ENCODE data around the gene PTGDS. TPM values are rescaled to one million over a fixed set of nuclear protein-coding genes. Genes with fewer than 3 reads are reported as not detected.

The PTGDS gene
- total RNA-seq, 1 experiment from 2014 or later: 3.6 TPM

DNA sequence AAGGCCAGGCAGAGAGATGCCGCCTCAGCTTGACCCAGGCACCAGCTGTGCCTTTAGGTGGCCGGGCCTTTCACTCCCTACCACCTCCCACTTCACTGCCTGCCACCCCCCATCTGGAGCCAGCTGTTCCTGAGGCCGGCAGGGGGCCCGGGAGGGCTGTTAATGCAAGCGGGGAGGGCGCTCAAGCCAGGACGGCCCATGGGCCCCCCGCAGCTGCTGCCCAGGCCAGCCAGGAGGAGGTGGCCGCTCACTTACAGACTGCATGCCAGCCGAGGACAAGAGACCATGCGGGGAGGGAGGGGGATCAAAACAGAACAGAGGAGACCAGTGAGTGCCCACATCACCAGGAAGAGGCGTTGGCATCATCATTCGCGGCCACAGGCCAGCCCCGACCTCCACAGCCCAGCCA is 46.3 kb downstream of the PTGDS start:
- H2BK15ac ChIP-seq (ENCODE audit: low read depth, low read length): no peak overlapping the region
- no peak overlapping the region for H2BK20ac ChIP-seq (ENCODE audit: low read depth, low read length, poor library complexity, severe bottlenecking)
- H3K56ac ChIP-seq (ENCODE audit: insufficient read length, low read depth, low read length): no peak overlapping the region
- no peaks in the 10 kb centered on the region for H4K20me1 ChIP-seq (ENCODE audit: control insufficient read depth, insufficient read depth, insufficient read length)
- H3K23me2 ChIP-seq (ENCODE audit: insufficient read length, low read depth, low read length, poor library complexity, severe bottlenecking): peaks cover 9% of the 10 kb centered on the region
- H3K9me3 ChIP-seq (ENCODE audit: control insufficient read depth, low read depth, low read length): no peaks in the 10 kb centered on the region
- WGBS (ENCODE audit: extremely low coverage, insufficient read length, low lambda C conversion rate): no CpG with 5 or more reads among the region's 15 CpGs
- H3K36me3 Mint-ChIP-seq (ENCODE audit: insufficient read depth in 1 of 3, low read depth in 3 of 3): no peaks in the 10 kb centered on the region
- no peak overlapping the region for H3T11ph ChIP-seq (ENCODE audit: low read length)
- H3K79me2 ChIP-seq (ENCODE audit: insufficient read depth, low read length): no peaks in the 10 kb centered on the region
- no peak overlapping the region for H2BK120ac ChIP-seq (ENCODE audit: low read depth, low read length, poor library complexity, severe bottlenecking)
- no peak overlapping the region for H4K8ac ChIP-seq (replicated peaks; ENCODE audit: insufficient read length, low read depth, low read length)
- H3K9me3 Mint-ChIP-seq: no peaks in the 10 kb centered on the region
- no peak overlapping the region for H2AK5ac ChIP-seq (ENCODE audit: insufficient read length, low read length)
- no peak overlapping the region for H3K18ac ChIP-seq (ENCODE audit: insufficient read length, low read depth, low read length)
- no peak overlapping the region for H4K5ac ChIP-seq (ENCODE audit: insufficient read length, low read depth, low read length)
- H3K4ac ChIP-seq (ENCODE audit: low read depth, low read length): no peak overlapping the region
- H2AFZ ChIP-seq (ENCODE audit: low read length): no peak overlapping the region
- no peak overlapping the region for H3K4me3 Mint-ChIP-seq
- H3K4me2 ChIP-seq (ENCODE audit: insufficient read depth, insufficient read length, low read length): no peak overlapping the region
- DNase-seq: no peak
- H2BK12ac ChIP-seq (ENCODE audit: insufficient read length, low read depth, low read length): no peak overlapping the region
- H3K79me1 ChIP-seq (ENCODE audit: insufficient read depth, low read depth, low read length, poor library complexity, severe bottlenecking): no peaks in the 10 kb centered on the region
- no peak overlapping the region for H3K9ac ChIP-seq (ENCODE audit: extremely low read depth, insufficient read length, low read length)
- no peak overlapping the region for H4K91ac ChIP-seq (ENCODE audit: insufficient read length, low read depth, low read length)
- H3K4me1 Mint-ChIP-seq: peaks cover 2 to 13% of the 10 kb centered on the region in 2 experiments; a peak in 3 of 4 replicates
- H3K27me3 ChIP-seq (ENCODE audit: insufficient read depth, low read length): no peaks in the 10 kb centered on the region
- TF ChIP-seq, protein P1, sequence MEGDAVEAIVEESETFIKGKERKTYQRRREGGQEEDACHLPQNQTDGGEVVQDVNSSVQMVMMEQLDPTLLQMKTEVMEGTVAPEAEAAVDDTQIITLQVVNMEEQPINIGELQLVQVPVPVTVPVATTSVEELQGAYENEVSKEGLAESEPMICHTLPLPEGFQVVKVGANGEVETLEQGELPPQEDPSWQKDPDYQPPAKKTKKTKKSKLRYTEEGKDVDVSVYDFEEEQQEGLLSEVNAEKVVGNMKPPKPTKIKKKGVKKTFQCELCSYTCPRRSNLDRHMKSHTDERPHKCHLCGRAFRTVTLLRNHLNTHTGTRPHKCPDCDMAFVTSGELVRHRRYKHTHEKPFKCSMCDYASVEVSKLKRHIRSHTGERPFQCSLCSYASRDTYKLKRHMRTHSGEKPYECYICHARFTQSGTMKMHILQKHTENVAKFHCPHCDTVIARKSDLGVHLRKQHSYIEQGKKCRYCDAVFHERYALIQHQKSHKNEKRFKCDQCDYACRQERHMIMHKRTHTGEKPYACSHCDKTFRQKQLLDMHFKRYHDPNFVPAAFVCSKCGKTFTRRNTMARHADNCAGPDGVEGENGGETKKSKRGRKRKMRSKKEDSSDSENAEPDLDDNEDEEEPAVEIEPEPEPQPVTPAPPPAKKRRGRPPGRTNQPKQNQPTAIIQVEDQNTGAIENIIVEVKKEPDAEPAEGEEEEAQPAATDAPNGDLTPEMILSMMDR (conservative IDR thresholded peaks at IDR 0.05): no peak
- no peak overlapping the region for H3K14ac ChIP-seq (ENCODE audit: insufficient read depth, low read length)
- H3K4me1 ChIP-seq (ENCODE audit: insufficient read depth, low read length): no peaks in the 10 kb centered on the region
- no peak overlapping the region for H2BK5ac ChIP-seq (ENCODE audit: insufficient read length, low read length)
- no peak overlapping the region for H3K23ac ChIP-seq (ENCODE audit: insufficient read length, low read depth, low read length)
- H3K27ac ChIP-seq (ENCODE audit: insufficient read length, low read depth, low read length): no peak overlapping the region
- H3K27me3 Mint-ChIP-seq (ENCODE audit: low read depth): peaks cover 12% of the 10 kb centered on the region
- no peak overlapping the region for H3K27ac Mint-ChIP-seq
